Mucosa of descending colon (tissue), 3 donors: ENCODE results near the gene CAMK1. TPM values are rescaled to one million over a fixed set of nuclear protein-coding genes. Genes with fewer than 3 reads are reported as not detected.

Experiments
- ATAC-seq: fragments of 200-7000 bp; cut with Tn5 transposase; one replicate; pipeline ENCODE4 v1.9.1; 2020; ENCODE audit warnings: mild to moderate bottlenecking, moderate library complexity
- DNase-seq, 3 donors: peaks; one replicate each; pipeline ENCODE4 v3.0.0-alpha.2; 2020
- H3K36me3 ChIP-seq: fragments of 200-600 bp; one replicate; pipeline ENCODE4 v1.8.0; 2021; ENCODE audit warnings: low read depth, mild to moderate bottlenecking
- H3K4me1 ChIP-seq: fragments of 200-600 bp; one replicate; pipeline ENCODE4 v1.8.0; 2021; ENCODE audit warnings: low read depth, mild to moderate bottlenecking
- H3K4me3 ChIP-seq: fragments of 200-600 bp; one replicate; pipeline ENCODE4 v1.8.0; 2021; ENCODE audit warnings: mild to moderate bottlenecking
- H3K9me3 ChIP-seq: fragments of 200-600 bp; one replicate; pipeline ENCODE4 v1.8.0; 2021; ENCODE audit warnings: mild to moderate bottlenecking
- intact Hi-C, 2 donors: fragments of 100-400 bp; cut with DNase I in 1 of 2; cut with micrococcal nuclease in 1 of 2; formaldehyde crosslinking; loops; one replicate each; pipeline versions ENCODE4 v1.11.0 to v1.11.1; 2022; cut with DNase I, micrococcal nuclease
- total RNA-seq, 3 donors: library from RNA; stranded (reverse); fragmentation: NEBNext Ultra II Directional in 2 of 3; extraction: Animal tissue kit (Norgen Biotek cat#: 25700) in 2 of 3; gene quantifications; one replicate each; pipeline versions ENCODE4 v1.2.1 to v1.2.4, GENCODE V29; 2021 to 2023
- TF ChIP-seq, protein P1 (sequence below): fragments of 200-600 bp; IDR thresholded peaks from one replicate; pipeline ENCODE4 v1.8.0; 2022; ENCODE audit warnings: antibody characterized with exemption, mild to moderate bottlenecking
- donor health status: DM: no; HTN: no; CAD: no; lungs with moderate emphysema.
- donor health status: DM: no; HTN: no; CAD: no.
- donor health status: DM: no; HTN: yes; CAD: no.

Gene CAMK1
- total RNA-seq, 3 donors from 2014 or later, result 5.7 to 35.8 (median 10.1) TPM

- ATAC-seq, result peak; percentile 31
- DNase-seq, result no peak
- Histone ChIP-seq H3K4me1 (no peaks in the 10 kb centered on the region), H3K4me3 (no peak overlapping the region), H3K9me3 (no peaks in the 10 kb centered on the region), H3K36me3 (peaks cover 33% of the 10 kb centered on the region)
- intact Hi-C loops, result no loop called here
- TF ChIP-seq, protein P1, sequence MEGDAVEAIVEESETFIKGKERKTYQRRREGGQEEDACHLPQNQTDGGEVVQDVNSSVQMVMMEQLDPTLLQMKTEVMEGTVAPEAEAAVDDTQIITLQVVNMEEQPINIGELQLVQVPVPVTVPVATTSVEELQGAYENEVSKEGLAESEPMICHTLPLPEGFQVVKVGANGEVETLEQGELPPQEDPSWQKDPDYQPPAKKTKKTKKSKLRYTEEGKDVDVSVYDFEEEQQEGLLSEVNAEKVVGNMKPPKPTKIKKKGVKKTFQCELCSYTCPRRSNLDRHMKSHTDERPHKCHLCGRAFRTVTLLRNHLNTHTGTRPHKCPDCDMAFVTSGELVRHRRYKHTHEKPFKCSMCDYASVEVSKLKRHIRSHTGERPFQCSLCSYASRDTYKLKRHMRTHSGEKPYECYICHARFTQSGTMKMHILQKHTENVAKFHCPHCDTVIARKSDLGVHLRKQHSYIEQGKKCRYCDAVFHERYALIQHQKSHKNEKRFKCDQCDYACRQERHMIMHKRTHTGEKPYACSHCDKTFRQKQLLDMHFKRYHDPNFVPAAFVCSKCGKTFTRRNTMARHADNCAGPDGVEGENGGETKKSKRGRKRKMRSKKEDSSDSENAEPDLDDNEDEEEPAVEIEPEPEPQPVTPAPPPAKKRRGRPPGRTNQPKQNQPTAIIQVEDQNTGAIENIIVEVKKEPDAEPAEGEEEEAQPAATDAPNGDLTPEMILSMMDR, result no peak
Measured at GRCh38 chr3:9800529-9800928, 30.8 kb upstream of the CAMK1 start.

DNA sequence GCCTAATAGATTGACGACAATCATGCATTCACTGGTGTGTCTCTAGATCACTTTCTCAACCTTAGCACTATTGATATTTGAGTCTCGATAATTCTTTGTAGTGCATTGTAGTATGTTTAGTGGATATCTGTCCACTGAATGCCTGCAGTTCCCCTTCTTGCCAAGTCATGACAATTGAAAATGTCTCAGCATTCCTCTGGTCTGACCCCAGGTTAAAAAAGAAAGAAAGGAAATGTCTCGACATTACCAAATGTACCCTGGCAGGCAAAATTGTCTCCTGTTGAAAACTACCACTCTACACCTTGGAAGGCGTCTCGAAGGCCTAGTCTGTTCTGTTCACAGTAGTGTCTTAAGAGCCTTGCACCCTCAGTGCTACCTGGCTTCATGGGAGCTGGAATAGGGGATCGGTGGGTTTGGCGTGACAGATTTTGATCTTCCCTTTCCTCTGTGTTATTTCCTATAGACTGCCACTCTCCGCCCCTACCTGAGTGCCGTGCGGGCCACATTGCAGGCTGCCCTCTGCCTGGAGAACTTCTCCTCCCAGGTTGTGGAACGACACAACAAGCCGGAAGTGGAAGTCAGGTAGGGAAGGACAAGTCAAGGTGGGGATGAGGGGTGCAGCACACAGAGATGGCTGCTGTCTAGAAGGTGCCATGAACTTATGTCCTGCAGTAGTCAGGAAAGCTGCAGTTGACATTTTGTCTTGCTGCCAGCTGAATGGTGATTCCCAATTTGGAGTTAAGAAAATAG, 27.6 kb upstream of the CAMK1 start:
- ATAC-seq, result no peak
- Histone ChIP-seq H3K9me3 (no peaks in the 10 kb centered on the region), H3K36me3 (peaks cover 19% of the 10 kb centered on the region), H3K4me3 (no peak overlapping the region), H3K4me1 (peaks cover 3% of the 10 kb centered on the region)
- no peak for DNase-seq
- intact Hi-C loops, result no loop called here
- TF ChIP-seq, protein P1, result no peak

- H3K4me3 ChIP-seq, result no peak overlapping the region
- no peaks in the 10 kb centered on the region for H3K9me3 ChIP-seq
- intact Hi-C loops, result no loop called here
- H3K36me3 ChIP-seq, result peaks cover 12% of the 10 kb centered on the region
- TF ChIP-seq, protein P1, result no peak
- H3K4me1 ChIP-seq, result peaks cover 9% of the 10 kb centered on the region
- no peak for DNase-seq
- ATAC-seq, result no peak
Measured at GRCh38 chr3:9795207-9795606, 25.5 kb upstream of the CAMK1 start.

DNA sequence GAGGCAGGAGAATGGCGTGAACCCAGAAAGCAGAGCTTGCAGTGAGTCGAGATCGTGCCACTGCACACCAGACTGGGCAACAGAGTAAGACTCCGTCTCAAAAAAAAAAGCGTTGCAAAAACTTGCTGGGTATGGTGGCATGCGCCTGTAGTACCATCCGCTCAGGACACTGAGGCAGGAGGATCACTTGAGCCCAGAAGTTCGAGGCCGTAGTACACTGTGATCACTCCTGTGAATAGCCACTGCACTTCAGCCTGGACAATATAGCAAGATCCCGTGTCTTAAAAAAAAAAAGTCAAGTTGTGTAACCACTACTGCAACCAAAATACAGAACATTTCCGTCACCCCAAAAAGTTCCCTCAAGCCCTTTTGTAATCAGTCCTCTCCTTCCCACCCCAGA, 24.7 kb upstream of the CAMK1 start:
- intact Hi-C loops, result no loop called here
- DNase-seq (no peak), ATAC-seq (no peak)

DNA sequence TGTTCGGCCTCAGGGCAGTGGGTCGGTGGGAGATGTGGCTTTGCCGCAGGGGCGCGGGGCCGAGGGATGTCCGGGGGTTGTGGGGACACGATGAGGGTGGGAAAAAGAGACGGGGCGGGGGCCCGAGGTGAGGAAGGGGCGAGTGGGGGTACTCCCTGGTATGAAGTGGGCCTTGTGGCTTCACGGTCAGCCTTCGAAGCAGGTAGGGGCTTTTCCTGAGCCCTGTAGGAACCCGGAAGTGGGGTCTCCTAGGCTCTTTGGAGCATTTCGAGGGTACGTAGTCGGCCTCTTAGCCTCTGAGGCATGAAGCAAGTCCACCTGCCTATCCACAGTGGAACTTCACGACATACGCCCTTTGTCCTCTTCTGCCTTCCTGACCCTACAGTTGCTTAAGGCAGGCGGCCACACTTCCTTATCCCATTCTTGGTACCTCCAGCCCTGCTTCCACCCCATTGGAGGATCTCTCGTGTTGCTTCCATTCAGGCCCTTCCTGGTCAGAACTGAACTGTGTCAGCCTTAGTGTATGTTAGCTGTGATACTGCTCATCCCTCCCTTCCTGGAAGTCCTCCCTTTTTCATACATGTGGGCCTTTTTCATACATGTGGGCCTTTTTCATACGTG, 23.5 kb upstream of the CAMK1 start:
- TF ChIP-seq, protein P1, result no peak
- peaks cover 9% of the 10 kb centered on the region for H3K4me1 ChIP-seq

More for the DNA sequence above, 24.7 kb upstream of the CAMK1 start:
- Histone ChIP-seq H3K4me1 (peaks cover 9% of the 10 kb centered on the region), H3K4me3 (no peak overlapping the region), H3K36me3 (peaks cover 12% of the 10 kb centered on the region), H3K9me3 (no peaks in the 10 kb centered on the region)
- TF ChIP-seq, protein P1, result no peak

More for the DNA sequence above, 23.5 kb upstream of the CAMK1 start:
- ATAC-seq (peak; percentile 60), DNase-seq (peak in 1 of 3 donors; percentile 59)
- H3K9me3 ChIP-seq, result no peaks in the 10 kb centered on the region
- peaks cover 9% of the 10 kb centered on the region for H3K36me3 ChIP-seq
- peak overlapping the region; percentile 98 for H3K4me3 ChIP-seq
- intact Hi-C loops, result no loop called here
